ENCODE data around the gene GNAI2. TPM values are rescaled to one million over a fixed set of nuclear protein-coding genes. Genes with fewer than 3 reads are reported as not detected.

GNAI2 gene
- total RNA-seq, 4 donors from 2014 or later: 157 to 305 (median 241) TPM

GRCh38 chr3:50272911-50273688 lies 37.1 kb downstream of the GNAI2 start:
- ATAC-seq (ENCODE audit: low FRiP score) (peak; percentile 50), DNase-seq (ENCODE audit: low spot score) (peak; percentile 92)
- peak in 2 of 3 donors; percentile 94 to 97 for TF ChIP-seq CTCF (IDR thresholded peaks at IDR 0.05)

GRCh38 chr3:50273689-50274065 lies 37.7 kb downstream of the GNAI2 start:
- no peak for ATAC-seq (ENCODE audit: low FRiP score)
- no peak for DNase-seq (ENCODE audit: low spot score)
- no peak for TF ChIP-seq CTCF (IDR thresholded peaks at IDR 0.05)

DNA sequence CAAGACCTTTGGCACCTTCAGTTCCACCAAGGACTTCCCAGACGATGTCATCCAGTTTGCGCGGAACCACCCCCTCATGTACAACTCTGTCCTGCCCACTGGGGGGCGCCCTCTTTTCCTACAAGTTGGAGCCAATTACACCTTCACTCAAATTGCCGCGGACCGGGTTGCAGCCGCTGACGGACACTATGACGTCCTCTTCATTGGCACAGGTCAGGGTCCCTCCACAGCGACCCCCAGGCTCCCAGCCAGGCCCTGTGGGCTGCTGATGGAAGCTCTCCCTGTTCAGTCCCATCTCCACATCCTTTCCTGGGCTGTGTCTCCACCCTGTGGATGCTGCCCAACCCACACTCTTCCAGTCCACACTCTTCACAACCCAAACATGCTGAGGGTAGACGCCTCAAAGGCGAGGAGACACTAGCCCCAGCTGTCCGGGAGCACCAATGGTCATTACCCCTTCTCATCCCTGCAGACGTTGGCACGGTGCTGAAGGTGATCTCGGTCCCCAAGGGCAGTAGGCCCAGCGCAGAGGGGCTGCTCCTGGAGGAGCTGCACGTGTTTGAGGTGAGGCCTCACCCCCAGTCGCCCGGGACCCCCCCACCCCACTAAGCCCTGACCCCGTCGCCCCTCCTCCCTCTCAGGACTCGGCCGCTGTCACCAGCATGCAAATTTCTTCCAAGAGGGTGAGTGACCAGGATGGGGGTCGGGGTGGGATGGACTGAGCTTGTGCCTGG lies 38.5 kb downstream of the GNAI2 start:
- peak in 1 of 3 donors; percentile 19 for TF ChIP-seq CTCF (IDR thresholded peaks at IDR 0.05)
- DNase-seq (ENCODE audit: low spot score) (peak; percentile 63), ATAC-seq (ENCODE audit: low FRiP score) (no peak)

DNA sequence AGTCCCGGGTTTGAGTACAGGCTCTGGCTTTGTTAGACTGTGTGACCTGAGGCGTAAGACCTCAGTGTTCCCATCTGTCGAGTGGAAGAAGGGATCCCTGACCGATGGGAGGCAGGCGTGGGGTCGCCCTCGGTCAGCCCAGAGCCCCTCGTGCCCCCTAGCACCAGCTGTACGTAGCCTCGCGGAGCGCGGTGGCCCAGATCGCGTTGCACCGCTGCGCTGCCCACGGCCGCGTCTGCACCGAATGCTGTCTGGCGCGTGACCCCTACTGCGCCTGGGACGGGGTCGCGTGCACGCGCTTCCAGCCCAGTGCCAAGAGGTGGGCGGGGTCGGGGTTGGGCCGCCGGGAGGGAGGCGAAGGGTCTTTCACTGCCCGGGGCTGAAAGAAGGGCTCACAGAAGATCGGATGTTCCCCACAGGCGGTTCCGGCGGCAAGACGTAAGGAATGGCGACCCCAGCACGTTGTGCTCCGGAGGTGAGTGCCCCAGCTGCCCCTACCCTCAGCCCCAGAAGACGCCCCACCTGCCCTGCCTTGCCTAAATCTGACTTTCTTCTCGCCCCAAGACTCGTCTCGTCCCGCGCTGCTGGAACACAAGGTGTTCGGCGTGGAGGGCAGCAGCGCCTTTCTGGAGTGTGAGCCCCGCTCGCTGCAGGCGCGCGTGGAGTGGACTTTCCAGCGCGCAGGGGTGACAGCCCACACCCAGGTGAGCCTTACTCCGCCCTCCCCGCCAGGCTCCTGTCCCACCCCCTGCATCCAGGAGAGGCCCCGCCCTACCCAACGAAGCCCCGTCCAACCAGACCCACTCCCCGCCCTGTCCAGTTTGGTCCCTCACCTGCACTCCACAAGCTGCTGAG lies 39.4 kb downstream of the GNAI2 start:
- TF ChIP-seq CTCF (IDR thresholded peaks at IDR 0.05): no peak
- no peak for ATAC-seq (ENCODE audit: low FRiP score)

DNA sequence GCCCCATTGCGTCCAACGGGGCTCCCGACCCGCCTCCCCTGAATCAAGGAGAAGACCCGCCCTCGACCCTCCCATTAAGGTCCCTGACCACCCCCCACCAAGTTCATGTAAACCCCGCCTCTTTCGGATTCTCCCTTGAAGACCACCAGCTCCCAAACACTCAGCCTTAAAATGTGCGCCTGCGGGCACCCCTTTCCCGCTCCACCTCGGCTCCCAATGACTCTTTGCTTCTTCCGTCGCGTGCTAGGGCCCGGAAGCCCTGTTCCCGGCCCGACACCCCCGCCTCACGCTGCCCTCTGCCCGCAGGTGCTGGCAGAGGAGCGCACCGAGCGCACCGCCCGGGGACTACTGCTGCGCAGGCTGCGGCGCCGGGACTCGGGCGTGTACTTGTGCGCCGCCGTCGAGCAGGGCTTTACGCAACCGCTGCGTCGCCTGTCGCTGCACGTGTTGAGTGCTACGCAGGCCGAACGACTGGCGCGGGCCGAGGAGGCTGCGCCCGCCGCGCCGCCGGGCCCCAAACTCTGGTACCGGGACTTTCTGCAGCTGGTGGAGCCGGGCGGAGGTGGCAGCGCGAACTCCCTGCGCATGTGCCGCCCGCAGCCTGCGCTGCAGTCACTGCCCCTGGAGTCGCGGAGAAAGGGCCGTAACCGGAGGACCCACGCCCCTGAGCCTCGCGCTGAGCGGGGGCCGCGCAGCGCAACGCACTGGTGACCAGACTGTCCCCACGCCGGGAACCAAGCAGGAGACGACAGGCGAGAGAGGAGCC lies 40.2 kb downstream of the GNAI2 start:
- TF ChIP-seq CTCF (IDR thresholded peaks at IDR 0.05): no peak
- DNase-seq (ENCODE audit: low spot score) (no peak), ATAC-seq (ENCODE audit: low FRiP score) (no peak)

More for the DNA sequence above, 39.4 kb downstream of the GNAI2 start:
- DNase-seq (ENCODE audit: low spot score): no peak

- no peak for ATAC-seq (ENCODE audit: low FRiP score)
- DNase-seq (ENCODE audit: low spot score): no peak
- TF ChIP-seq CTCF (IDR thresholded peaks at IDR 0.05): no peak
These were observed 40.7 kb downstream of the GNAI2 start for GRCh38 chr3:50276762-50277101.
